PC-3 (cell line): ENCODE measurements around the gene TSPAN9. TPM values are rescaled to one million over a fixed set of nuclear protein-coding genes. Genes with fewer than 3 reads are reported as not detected.

Experiments used
- ATAC-seq: fragments of 200-7000 bp; cut with Tn5 transposase; 2 replicates; pipeline ENCODE4 v1.9.1; 2020; ENCODE audit warnings: mild to moderate bottlenecking, moderate library complexity
- BruUV-seq: library from RNA; stranded (reverse); fragments of 400-500 nt; replicated peaks from 2 replicates; lab custom pipeline; 2021; lab: Mats Ljungman, UMichigan
- CTCF ChIA-PET: fragments of 300-600 bp; sonication (Branson Sonifier 250); formaldehyde crosslinking; loops from one replicate; lab custom pipeline; 2022; ENCODE audit warnings: antibody characterized with exemption; lab: Charles Lee
- POLR2A ChIA-PET: fragments of 300-600 bp; sonication (Branson Sonifier 250); formaldehyde crosslinking; loops from one replicate; lab custom pipeline; 2022; ENCODE audit warnings: antibody characterized with exemption; ENCODE audit not compliant: unreplicated experiment; lab: Charles Lee
- DNase-seq: peaks from one replicate; pipeline ENCODE4 v3.0.0-alpha.2; 2015
- H2AFZ ChIP-seq: fragments of 300-600 bp; sonication (generic); 2 replicates; pipeline ENCODE4 v1.6.0; 2016; ENCODE audit warnings: antibody characterized with exemption, low read length
- H3F3A ChIP-seq: fragments of 300-600 bp; sonication (generic); one replicate; pipeline ENCODE4 v1.6.0; 2017; ENCODE audit warnings: antibody characterized with exemption, low read length, control low read depth, mild to moderate bottlenecking; ENCODE audit not compliant: unreplicated experiment
- H3K27ac ChIP-seq: fragments of 300-600 bp; sonication (generic); 2 replicates; pipeline ENCODE4 v1.5.1; 2016; ENCODE audit warnings: mild to moderate bottlenecking, low read length
- H3K27me3 ChIP-seq: fragments of 300-600 bp; sonication (generic); 2 replicates; pipeline ENCODE4 v1.6.1; 2016; ENCODE audit warnings: low read length, mixed read lengths
- H3K36me3 ChIP-seq: fragments of 300-600 bp; sonication (generic); 2 replicates; pipeline ENCODE4 v1.6.1; 2016; ENCODE audit warnings: low read depth, mixed run types, low read length, mixed read lengths
- H3K4me1 ChIP-seq: fragments of 300-600 bp; sonication (generic); 2 replicates; pipeline ENCODE4 v1.5.1; 2016; ENCODE audit warnings: low read length; ENCODE audit not compliant: insufficient read depth
- H3K4me2 ChIP-seq: fragments of 300-600 bp; sonication (generic); 2 replicates; pipeline ENCODE4 v1.6.0; 2016; ENCODE audit warnings: low read length
- H3K4me3 ChIP-seq: fragments of 300-600 bp; sonication (generic); 2 replicates; pipeline ENCODE4 v1.5.1; 2016; ENCODE audit warnings: mild to moderate bottlenecking, low read length, mixed read lengths
- H3K79me2 ChIP-seq: fragments of 300-600 bp; sonication (generic); 2 replicates; pipeline ENCODE4 v1.6.1; 2017; ENCODE audit warnings: low read length, mixed read lengths
- H3K9ac ChIP-seq: fragments of 300-600 bp; sonication (generic); 2 replicates; pipeline ENCODE4 v1.6.0; 2016; ENCODE audit warnings: mild to moderate bottlenecking, low read length
- H3K9me2 ChIP-seq: fragments of 300-600 bp; sonication (generic); replicated peaks from 2 replicates; pipeline ENCODE4 v1.6.1; 2016; ENCODE audit warnings: mixed run types, low read length, mixed read lengths
- H3K9me3 ChIP-seq: fragments of 300-600 bp; sonication (generic); 2 replicates; pipeline ENCODE4 v1.6.1; 2016; ENCODE audit warnings: low read length, mixed read lengths
- H4K20me1 ChIP-seq: fragments of 300-600 bp; sonication (generic); 2 replicates; pipeline ENCODE4 v1.6.1; 2016; ENCODE audit warnings: low read length, mixed read lengths
- CTCF ChIP-seq: fragments of 300-600 bp; sonication (generic); conservative IDR thresholded peaks from 2 replicates; pipeline ENCODE4 v1.5.1; 2017; ENCODE audit warnings: antibody characterized with exemption, low read depth, mild to moderate bottlenecking, low read length
- EZH2 ChIP-seq: fragments of 300-600 bp; sonication (generic); IDR thresholded peaks from one replicate; pipeline ENCODE4 v1.6.1; 2017; ENCODE audit warnings: antibody characterized with exemption, mild to moderate bottlenecking, low read length; ENCODE audit not compliant: unreplicated experiment
- EZH2phosphoT487 ChIP-seq: fragments of 300-600 bp; sonication (generic); IDR thresholded peaks from 2 replicates; pipeline ENCODE4 v1.6.1; 2018; ENCODE audit warnings: mild to moderate bottlenecking, antibody characterized with exemption, low read length, borderline replicate concordance
- intact Hi-C: fragments of 100-400 bp; cut with micrococcal nuclease; formaldehyde crosslinking; loops from 2 replicates; pipeline ENCODE4 v1.9.0; 2023
- total RNA-seq: library from RNA; depleted of rRNA; stranded (reverse); fragments of >200 nt; gene quantifications from 2 replicates; pipeline ENCODE4 v1.2.3, GENCODE V29; 2014

Gene TSPAN9
- total RNA-seq, 1 experiment from 2014 or later = 6.2 TPM

- ChIA-PET CTCF (no interaction called here), POLR2A (no interaction called here)
- no peak for ATAC-seq
These were observed 51.5 kb downstream of the TSPAN9 start for GRCh38 chr12:3128498-3129293.

GRCh38 chr12:3129301-3130056, 52.3 kb downstream of the TSPAN9 start:
- Histone ChIP-seq H3F3A (no peaks in the 10 kb centered on the region), H3K9me3 (no peaks in the 10 kb centered on the region), H3K27me3 (no peaks in the 10 kb centered on the region), H3K4me3 (no peak overlapping the region), H3K9ac (no peak overlapping the region), H2AFZ (no peak overlapping the region), H3K9me2 (no peaks in the 10 kb centered on the region), H4K20me1 (no peaks in the 10 kb centered on the region), H3K36me3 (no peaks in the 10 kb centered on the region), H3K4me1 (no peaks in the 10 kb centered on the region), H3K4me2 (no peak overlapping the region), H3K79me2 (no peaks in the 10 kb centered on the region), H3K27ac (no peak overlapping the region)
- intact Hi-C loops = no loop called here
- ChIA-PET CTCF (no interaction called here), POLR2A (no interaction called here)
- TF ChIP-seq CTCF = no peak
- no peak for TF ChIP-seq EZH2
- no peak for TF ChIP-seq EZH2phosphoT487
- BruUV-seq = no TSS peak
- no peak for DNase-seq
- no peak for ATAC-seq

More at GRCh38 chr12:3128498-3129293, 51.5 kb downstream of the TSPAN9 start:
- Histone ChIP-seq H3K4me2 (no peak overlapping the region), H3K9me2 (no peaks in the 10 kb centered on the region), H3F3A (peaks cover 4% of the 10 kb centered on the region), H4K20me1 (no peaks in the 10 kb centered on the region), H3K27ac (no peak overlapping the region), H2AFZ (no peak overlapping the region), H3K9ac (no peak overlapping the region), H3K79me2 (no peaks in the 10 kb centered on the region), H3K4me3 (no peak overlapping the region), H3K27me3 (no peaks in the 10 kb centered on the region), H3K4me1 (peaks cover 4% of the 10 kb centered on the region), H3K9me3 (no peaks in the 10 kb centered on the region), H3K36me3 (no peaks in the 10 kb centered on the region)
- BruUV-seq = no TSS peak
- no peak for DNase-seq
- TF ChIP-seq EZH2 = no peak
- no peak for TF ChIP-seq EZH2phosphoT487
- no peak for TF ChIP-seq CTCF
- intact Hi-C loops = no loop called here
